HCT116 (cell line): ENCODE results near the gene CGB2. TPM values are rescaled to one million over a fixed set of nuclear protein-coding genes. Genes with fewer than 3 reads are reported as not detected.

Experiments used
- ATAC-seq: fragments of 200-7000 bp; cut with Tn5 transposase; 2 replicates; pipeline ENCODE4 v1.9.1; 2020; ENCODE audit warnings: mild to moderate bottlenecking, moderate library complexity
- BruUV-seq: library from RNA; stranded (reverse); fragments of 400-500 nt; replicated peaks from 2 replicates; lab custom pipeline; 2021; lab: Mats Ljungman, UMichigan
- CTCF ChIA-PET: fragments of 300-600 bp; sonication (Branson Sonifier 250); formaldehyde crosslinking; loops from one replicate; lab custom pipeline; 2021; ENCODE audit warnings: antibody characterized with exemption; lab: Charles Lee
- POLR2A ChIA-PET: fragments of 300-600, 350-600 bp; sonication (Branson Sonifier 250); formaldehyde crosslinking; loops from one replicate; lab custom pipeline; 2021; ENCODE audit warnings: antibody characterized with exemption; lab: Charles Lee
- RAD21 ChIA-PET, 2 experiments: fragments of 300-600 bp; sonication (Branson Sonifier 250); formaldehyde crosslinking; loops; one replicate each; lab custom pipeline; 2023; ENCODE audit warnings: low total read pairs in 2 of 2; ENCODE audit not compliant: uncharacterized antibody in 2 of 2, unreplicated experiment in 2 of 2, low non-redundant PET in 1 of 2; lab: Charles Lee
- DNase-seq: peaks from one replicate; pipeline ENCODE4 v3.0.0-alpha.2; 2010; ENCODE audit warnings: low read depth, low spot score
- H2AFZ ChIP-seq: fragments of 200-600 bp; shearing (Covaris generic), sonication (generic); 2 replicates; pipeline ENCODE4 v1.6.1; 2017; ENCODE audit warnings: low read depth, mixed run types, mixed read lengths, antibody characterized with exemption, low read length; ENCODE audit not compliant: poor library complexity, severe bottlenecking
- H3K27ac ChIP-seq: 2 replicates; pipeline ENCODE4 v1.5.1; 2012; ENCODE audit warnings: low read depth, low read length
- H3K27me3 ChIP-seq: fragments of 200-600 bp; sonication (generic); 2 replicates; pipeline ENCODE4 v1.6.1; 2016; ENCODE audit warnings: mixed run types, low read length, mixed read lengths; ENCODE audit not compliant: insufficient read depth
- H3K36me3 ChIP-seq, 2 experiments: fragments of 200-500 bp in 1 of 2; fragments of 200-600 bp in 1 of 2; sonication (Bioruptor generic) in 1 of 2; sonication (generic) in 1 of 2; 2 replicates each; pipeline versions ENCODE4 v1.5.1 to v1.6.1; 2014 to 2016; ENCODE audit warnings: low read length in 2 of 2, inconsistent platforms in 1 of 2, mixed read lengths in 1 of 2, mixed run types in 1 of 2; ENCODE audit not compliant: insufficient read depth in 2 of 2, control insufficient read depth in 1 of 2
- H3K4me1 ChIP-seq, 2 experiments: fragments of 200-600 bp in 1 of 2; sonication (generic) in 1 of 2; 2 replicates each; pipeline versions ENCODE4 v1.5.1 to v1.6.1; 2012 to 2017; ENCODE audit warnings: low read length in 2 of 2, inconsistent platforms in 1 of 2, mild to moderate bottlenecking in 1 of 2, mixed read lengths in 1 of 2, mixed run types in 1 of 2, moderate library complexity in 1 of 2; ENCODE audit not compliant: insufficient read depth in 2 of 2, control insufficient read depth in 1 of 2
- H3K4me2 ChIP-seq: fragments of 200-600 bp; sonication (generic); 2 replicates; pipeline ENCODE4 v1.6.1; 2017; ENCODE audit warnings: mixed run types, low read length, mixed read lengths
- H3K4me3 ChIP-seq, 2 experiments: fragments of 200-600 bp in 1 of 2; sonication (generic) in 1 of 2; replicated peaks in 1 of 2; 2 replicates each; pipeline ENCODE4 v1.5.1; 2011 to 2016; ENCODE audit warnings: low read length in 2 of 2, control low read depth in 1 of 2, low read depth in 1 of 2, mild to moderate bottlenecking in 1 of 2, mixed read lengths in 1 of 2, mixed run types in 1 of 2
- H3K79me2 ChIP-seq: fragments of 200-600 bp; sonication (generic); 2 replicates; pipeline ENCODE4 v1.6.1; 2017; ENCODE audit warnings: mild to moderate bottlenecking, mixed run types, low read length, moderate library complexity, mixed read lengths; ENCODE audit not compliant: insufficient read depth
- H3K9ac ChIP-seq: fragments of 200-600 bp; sonication (generic); 2 replicates; pipeline ENCODE4 v1.6.1; 2016; ENCODE audit warnings: low read length, mixed read lengths
- H3K9me2 ChIP-seq: fragments of 200-600 bp; sonication (generic), shearing (Covaris generic); 2 replicates; pipeline ENCODE4 v1.6.1; 2017; ENCODE audit warnings: mixed run types, mild to moderate bottlenecking, moderate library complexity; ENCODE audit not compliant: insufficient read depth
- H3K9me3 ChIP-seq, 2 experiments: fragments of 200-500 bp in 1 of 2; fragments of 200-600 bp in 1 of 2; sonication (Bioruptor generic) in 1 of 2; sonication (generic) in 1 of 2; 2 replicates each; pipeline ENCODE4 v1.6.1; 2014 to 2017; ENCODE audit warnings: low read length in 2 of 2, mixed read lengths in 2 of 2, inconsistent platforms in 1 of 2, low read depth in 1 of 2, mild to moderate bottlenecking in 1 of 2, mixed run types in 1 of 2, moderate library complexity in 1 of 2; ENCODE audit not compliant: control insufficient read depth in 1 of 2, insufficient read depth in 1 of 2
- H4K20me1 ChIP-seq: fragments of 200-600 bp; sonication (generic), shearing (Covaris generic); 2 replicates; pipeline ENCODE4 v1.6.1; 2017; ENCODE audit warnings: mixed run types, mild to moderate bottlenecking, moderate library complexity; ENCODE audit not compliant: insufficient read depth
- CBX3 ChIP-seq: IDR thresholded peaks from 2 replicates; pipeline ENCODE4 v1.6.1; 2012; ENCODE audit warnings: low read depth
- CEBPB ChIP-seq: IDR thresholded peaks from 2 replicates; pipeline ENCODE4 v1.6.1; 2012; ENCODE audit warnings: low read depth
- EGR1 ChIP-seq: IDR thresholded peaks from 2 replicates; pipeline ENCODE4 v1.6.1; 2012; ENCODE audit warnings: low read depth
- ELF1 ChIP-seq: IDR thresholded peaks from 2 replicates; pipeline ENCODE4 v1.6.1; 2012; ENCODE audit warnings: low read depth, borderline replicate concordance
- EZH2 ChIP-seq: fragments of 200-600 bp; sonication (generic); IDR thresholded peaks from 2 replicates; pipeline ENCODE4 v1.6.1; 2017; ENCODE audit warnings: antibody characterized with exemption, mixed run types
- EZH2phosphoT487 ChIP-seq: fragments of 200-600 bp; IDR thresholded peaks from 2 replicates; pipeline ENCODE4 v1.6.1; 2018; ENCODE audit warnings: antibody characterized with exemption, borderline replicate concordance
- FOSL1 ChIP-seq: IDR thresholded peaks from 2 replicates; pipeline ENCODE4 v1.6.1; 2012; ENCODE audit warnings: low read depth
- JUND ChIP-seq: IDR thresholded peaks from 2 replicates; pipeline ENCODE4 v1.6.1; 2012
- POLR2A ChIP-seq: IDR thresholded peaks from 2 replicates; pipeline ENCODE4 v1.7.0; 2011; ENCODE audit warnings: borderline replicate concordance; ENCODE audit not compliant: insufficient read depth, insufficient read length; ENCODE audit errors: extremely low read depth
- POLR2AphosphoS5 ChIP-seq: IDR thresholded peaks from 2 replicates; pipeline ENCODE4 v1.6.1; 2011; ENCODE audit warnings: mild to moderate bottlenecking, low read depth, low read length, moderate library complexity
- SIN3A ChIP-seq: IDR thresholded peaks from 2 replicates; pipeline ENCODE4 v1.6.1; 2012; ENCODE audit warnings: low read depth
- SP1 ChIP-seq: IDR thresholded peaks from 2 replicates; pipeline ENCODE4 v1.6.1; 2012; ENCODE audit warnings: low read depth
- SRF ChIP-seq: IDR thresholded peaks from 2 replicates; pipeline ENCODE4 v1.6.1; 2012; ENCODE audit warnings: low read depth
- ZFX ChIP-seq: fragments of 450-650 bp; IDR thresholded peaks from 2 replicates; pipeline ENCODE4 v1.6.1; 2017
- ZNF274 ChIP-seq: fragments of 200-500 bp; sonication (Bioruptor generic); IDR thresholded peaks from 2 replicates; pipeline ENCODE4 v1.6.1; 2014; ENCODE audit warnings: mild to moderate bottlenecking, low read depth, low read length, inconsistent platforms
- intact Hi-C: fragments of 100-400 bp; cut with micrococcal nuclease; formaldehyde crosslinking; loops from 2 replicates; pipeline ENCODE4 v1.10.0; 2022
- total RNA-seq: library from RNA; stranded (reverse); gene quantifications from one replicate; pipeline ENCODE4 v1.2.1, GENCODE V29; 2021; ENCODE audit not compliant: unreplicated experiment
- TF ChIP-seq, protein P1 (sequence below), 3 experiments: fragments of 200-600 bp in 1 of 3; sonication (generic) in 1 of 3; IDR thresholded peaks in 2 of 3; conservative IDR thresholded peaks in 1 of 3; 2 replicates each; pipeline ENCODE4 v1.5.1; 2012 to 2017; ENCODE audit warnings: low read depth in 2 of 3, low read length in 2 of 3, antibody characterized with exemption in 1 of 3, borderline replicate concordance in 1 of 3, control low read depth in 1 of 3, mild to moderate bottlenecking in 1 of 3, mixed read lengths in 1 of 3, mixed run types in 1 of 3, moderate library complexity in 1 of 3; ENCODE audit not compliant: insufficient read depth in 1 of 3
- TF ChIP-seq, protein P2 (sequence below): IDR thresholded peaks from 2 replicates; pipeline ENCODE4 v1.6.1; 2012
- TF ChIP-seq, protein P3 (sequence below): IDR thresholded peaks from 2 replicates; pipeline ENCODE4 v1.6.1; 2012

The CGB2 gene
- total RNA-seq, 1 experiment from 2014 or later, result 5.0 TPM

DNA sequence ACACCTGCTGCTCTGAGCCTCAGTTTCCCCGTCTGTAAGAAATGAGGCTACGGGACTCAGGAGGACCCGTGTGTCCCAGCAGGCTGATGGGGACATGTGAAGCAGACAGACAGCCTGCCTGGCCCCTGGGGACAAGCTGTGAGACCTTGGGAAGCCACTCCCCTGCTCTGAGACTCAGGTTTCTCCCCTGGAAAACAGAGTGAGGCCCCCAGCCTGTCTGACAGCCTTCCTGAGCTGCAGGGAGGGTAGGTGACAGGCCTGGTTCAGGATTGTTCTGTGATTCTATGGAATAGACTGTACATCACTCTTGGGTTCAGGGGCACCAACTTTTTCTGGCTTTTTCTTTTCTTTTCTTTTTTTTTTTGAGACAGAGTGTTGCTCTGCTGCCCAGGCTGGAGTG, 35.9 kb downstream of the CGB2 start:
- ChIA-PET RAD21 (no interaction called here), CTCF (no interaction called here), POLR2A (interaction anchor here (0.6 kb wide), 1 partner anchor 32 kb away, joined by 3 read pairs; no protein-coding TSS in a partner anchor)
- no TSS peak for BruUV-seq
- DNase-seq (no peak), ATAC-seq (no peak)
- Histone ChIP-seq H3K9ac (no peak overlapping the region), H3K27ac (no peak overlapping the region), H3K9me2 (no peaks in the 10 kb centered on the region), H2AFZ (no peak overlapping the region), H3K9me3 (no peaks in the 10 kb centered on the region), H3K27me3 (no peaks in the 10 kb centered on the region), H3K36me3 (no peaks in the 10 kb centered on the region), H3K79me2 (no peaks in the 10 kb centered on the region), H3K4me2 (no peak overlapping the region; the same call in 1 of the 2 replicates), H3K4me1 (peaks cover 30 to 50% of the 10 kb centered on the region in 2 experiments), H4K20me1 (no peaks in the 10 kb centered on the region), H3K4me3 (no peak overlapping the region)
- intact Hi-C loops, result no loop called here
- TF ChIP-seq, protein P1, sequence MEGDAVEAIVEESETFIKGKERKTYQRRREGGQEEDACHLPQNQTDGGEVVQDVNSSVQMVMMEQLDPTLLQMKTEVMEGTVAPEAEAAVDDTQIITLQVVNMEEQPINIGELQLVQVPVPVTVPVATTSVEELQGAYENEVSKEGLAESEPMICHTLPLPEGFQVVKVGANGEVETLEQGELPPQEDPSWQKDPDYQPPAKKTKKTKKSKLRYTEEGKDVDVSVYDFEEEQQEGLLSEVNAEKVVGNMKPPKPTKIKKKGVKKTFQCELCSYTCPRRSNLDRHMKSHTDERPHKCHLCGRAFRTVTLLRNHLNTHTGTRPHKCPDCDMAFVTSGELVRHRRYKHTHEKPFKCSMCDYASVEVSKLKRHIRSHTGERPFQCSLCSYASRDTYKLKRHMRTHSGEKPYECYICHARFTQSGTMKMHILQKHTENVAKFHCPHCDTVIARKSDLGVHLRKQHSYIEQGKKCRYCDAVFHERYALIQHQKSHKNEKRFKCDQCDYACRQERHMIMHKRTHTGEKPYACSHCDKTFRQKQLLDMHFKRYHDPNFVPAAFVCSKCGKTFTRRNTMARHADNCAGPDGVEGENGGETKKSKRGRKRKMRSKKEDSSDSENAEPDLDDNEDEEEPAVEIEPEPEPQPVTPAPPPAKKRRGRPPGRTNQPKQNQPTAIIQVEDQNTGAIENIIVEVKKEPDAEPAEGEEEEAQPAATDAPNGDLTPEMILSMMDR (IDR thresholded peaks at IDR 0.05 in 2 of 3, conservative IDR thresholded peaks at IDR 0.05 in 1 of 3; ENCODE audit: borderline replicate concordance in 1 of 3, insufficient read depth in 1 of 3, low read depth in 2 of 3, low read length in 2 of 3), result no peak
- TF ChIP-seq EGR1, result no peak
- TF ChIP-seq ZNF274, result no peak

DNA sequence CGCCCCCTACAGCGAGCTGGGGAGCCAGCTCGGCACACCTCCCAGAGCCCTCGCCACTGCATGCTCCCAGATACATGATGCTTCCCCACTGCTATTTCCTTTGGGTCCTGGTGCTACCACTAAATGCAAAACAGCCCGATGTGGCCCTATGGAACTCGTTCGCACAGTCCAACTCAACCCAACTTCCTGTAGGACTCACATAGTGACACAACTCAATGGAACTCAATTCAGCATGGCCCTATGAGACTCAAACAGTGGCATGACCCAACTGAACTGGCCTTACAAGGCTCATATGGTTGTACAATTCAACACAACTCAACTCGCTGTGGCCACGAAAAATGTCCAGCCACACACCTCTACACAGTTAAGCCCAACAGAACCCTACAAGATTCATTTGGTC, 37.3 kb downstream of the CGB2 start:
- CTCF ChIA-PET, result no interaction called here
- Histone ChIP-seq H3K9ac (no peak overlapping the region), H3K27me3 (no peaks in the 10 kb centered on the region), H3K9me2 (no peaks in the 10 kb centered on the region), H3K4me2 (no peak overlapping the region), H3K36me3 (no peaks in the 10 kb centered on the region), H2AFZ (no peak overlapping the region), H3K27ac (no peak overlapping the region), H4K20me1 (no peaks in the 10 kb centered on the region), H3K9me3 (no peaks in the 10 kb centered on the region), H3K4me3 (no peak overlapping the region), H3K79me2 (no peaks in the 10 kb centered on the region), H3K4me1 (peaks cover 24 to 43% of the 10 kb centered on the region in 2 experiments)
- BruUV-seq, result no TSS peak
- ATAC-seq (no peak), DNase-seq (no peak)
- intact Hi-C loops, result no loop called here
- POLR2A ChIA-PET, result no interaction called here
- RAD21 ChIA-PET, result no interaction called here
- TF ChIP-seq ZFX (no peak), EGR1 (no peak), POLR2A (no peak), ZNF274 (no peak), CBX3 (no peak), SP1 (no peak), EZH2 (no peak), FOSL1 (no peak), POLR2AphosphoS5 (no peak), ELF1 (no peak), EZH2phosphoT487 (no peak), CEBPB (no peak), SIN3A (no peak), JUND (no peak), SRF (no peak)
- TF ChIP-seq, protein P2, sequence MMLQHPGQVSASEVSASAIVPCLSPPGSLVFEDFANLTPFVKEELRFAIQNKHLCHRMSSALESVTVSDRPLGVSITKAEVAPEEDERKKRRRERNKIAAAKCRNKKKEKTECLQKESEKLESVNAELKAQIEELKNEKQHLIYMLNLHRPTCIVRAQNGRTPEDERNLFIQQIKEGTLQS, result no peak
- TF ChIP-seq, protein P1 (IDR thresholded peaks at IDR 0.05 in 2 of 3, conservative IDR thresholded peaks at IDR 0.05 in 1 of 3; ENCODE audit: borderline replicate concordance in 1 of 3, insufficient read depth in 1 of 3, low read depth in 2 of 3, low read length in 2 of 3), result no peak
- TF ChIP-seq, protein P3, sequence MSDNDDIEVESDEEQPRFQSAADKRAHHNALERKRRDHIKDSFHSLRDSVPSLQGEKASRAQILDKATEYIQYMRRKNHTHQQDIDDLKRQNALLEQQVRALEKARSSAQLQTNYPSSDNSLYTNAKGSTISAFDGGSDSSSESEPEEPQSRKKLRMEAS, result no peak
